ENCODE measurements around the gene SYNE1. TPM values are rescaled to one million over a fixed set of nuclear protein-coding genes. Genes with fewer than 3 reads are reported as not detected.

Gene SYNE1
- total RNA-seq, 2 experiments from 2014 or later = 21.5 to 24.4 TPM

DNA sequence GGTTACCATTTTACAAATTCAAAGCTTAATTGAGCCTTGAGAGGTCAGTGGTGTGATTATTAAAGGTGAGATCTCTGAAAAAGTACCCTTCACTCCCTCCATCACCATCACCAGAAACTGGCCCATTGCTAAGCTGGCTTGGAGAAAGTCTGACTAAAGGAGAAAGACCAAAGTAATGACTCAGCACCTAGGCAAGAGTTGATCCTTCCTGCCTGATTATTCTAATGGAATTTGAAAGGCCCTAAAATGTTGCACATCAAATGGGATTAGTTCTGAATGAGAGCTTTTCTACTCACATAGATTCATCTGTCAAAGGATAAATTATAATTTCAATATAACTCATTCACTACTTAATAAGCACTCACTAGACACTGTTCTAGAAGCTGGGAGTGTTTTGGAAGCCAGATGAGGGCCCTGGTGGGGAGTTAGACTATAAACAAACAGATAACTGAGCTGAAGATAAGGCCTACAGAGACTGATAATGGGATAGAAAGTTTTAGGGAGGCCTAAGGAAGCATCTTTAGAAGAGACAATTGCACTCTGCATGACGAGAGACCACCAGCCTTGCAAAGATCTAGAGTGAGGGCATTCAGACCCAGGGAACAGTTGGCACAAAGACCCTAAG is 366.7 kb downstream of the SYNE1 start:
- ChIA-PET POLR2A (no interaction called here), CTCF (no interaction called here)

GRCh38 chr6:152268846-152269442 is 368.2 kb downstream of the SYNE1 start:
- POLR2A ChIA-PET = no interaction called here
- CTCF ChIA-PET = interaction anchor here (0.9 kb wide), 1 partner anchor 10 kb away, joined by 3 read pairs; no protein-coding TSS in a partner anchor

- CTCF ChIA-PET = interaction anchor here (0.7 to 1.3 kb wide), 6 partner anchors 9 to 425 kb away, joined by 3 to 6 read pairs (median 4); no protein-coding TSS in a partner anchor
- POLR2A ChIA-PET = no interaction called here
Observed at GRCh38 chr6:152267967-152268845, 369.0 kb downstream of the SYNE1 start.

- POLR2A ChIA-PET = no interaction called here
- CTCF ChIA-PET = no interaction called here
Observed at GRCh38 chr6:152265651-152266050, 371.5 kb downstream of the SYNE1 start.

DNA sequence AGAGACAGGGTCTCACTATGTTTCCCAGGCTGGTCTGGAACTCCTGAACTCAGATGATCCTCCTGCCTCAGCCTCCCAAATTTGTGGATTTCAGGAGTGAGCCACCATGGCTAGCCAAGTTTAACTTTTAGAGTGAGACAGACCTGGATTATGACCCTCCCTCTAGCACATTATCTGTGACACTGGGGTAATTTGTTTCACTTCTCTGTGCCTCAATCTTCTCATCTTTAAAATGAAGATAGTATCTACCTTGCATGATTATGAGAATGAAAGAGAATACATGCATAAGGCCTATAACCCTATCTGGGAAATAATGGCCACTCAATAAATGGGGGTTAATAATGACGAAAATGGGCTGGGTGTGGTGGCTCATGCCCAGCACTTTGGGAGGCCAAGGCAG is 373.6 kb downstream of the SYNE1 start:
- ChIA-PET POLR2A (no interaction called here), CTCF (no interaction called here)

- POLR2A ChIA-PET = no interaction called here
Observed at GRCh38 chr6:152261179-152261578, 376.0 kb downstream of the SYNE1 start.

GRCh38 chr6:152259234-152259633 is 377.9 kb downstream of the SYNE1 start:
- ChIA-PET POLR2A (no interaction called here), CTCF (interaction anchor here (1.0 kb wide), 1 partner anchor 10 kb away, joined by 3 read pairs; no protein-coding TSS in a partner anchor)

More at GRCh38 chr6:152261179-152261578, 376.0 kb downstream of the SYNE1 start:
- CTCF ChIA-PET = no interaction called here

DNA sequence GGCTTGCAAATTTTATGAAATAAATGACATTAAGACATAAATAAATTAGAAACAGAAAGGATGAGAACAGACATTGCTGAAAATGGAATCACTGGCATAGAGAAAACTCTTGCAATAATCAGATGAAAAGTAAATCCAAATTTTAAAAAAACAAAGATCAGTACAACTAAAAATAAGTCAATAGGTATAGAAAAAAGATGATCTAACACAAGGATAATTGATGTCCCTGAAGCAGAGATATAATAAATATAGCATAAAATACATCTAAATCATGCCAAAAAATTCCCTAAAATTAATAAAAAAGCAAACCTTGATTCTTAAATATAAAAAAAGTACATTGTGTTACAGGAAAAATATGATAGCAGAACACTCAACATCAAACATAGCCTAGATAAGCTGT is 379.6 kb downstream of the SYNE1 start:
- POLR2A ChIA-PET = no interaction called here
- CTCF ChIA-PET = no interaction called here

GRCh38 chr6:152250127-152250526 is 387.0 kb downstream of the SYNE1 start:
- ChIA-PET CTCF (no interaction called here), POLR2A (interaction anchor here (0.6 kb wide), 1 partner anchor 23 kb away, joined by 3 read pairs; no protein-coding TSS in a partner anchor)

GRCh38 chr6:152248980-152249379 is 388.2 kb downstream of the SYNE1 start:
- POLR2A ChIA-PET = no interaction called here

DNA sequence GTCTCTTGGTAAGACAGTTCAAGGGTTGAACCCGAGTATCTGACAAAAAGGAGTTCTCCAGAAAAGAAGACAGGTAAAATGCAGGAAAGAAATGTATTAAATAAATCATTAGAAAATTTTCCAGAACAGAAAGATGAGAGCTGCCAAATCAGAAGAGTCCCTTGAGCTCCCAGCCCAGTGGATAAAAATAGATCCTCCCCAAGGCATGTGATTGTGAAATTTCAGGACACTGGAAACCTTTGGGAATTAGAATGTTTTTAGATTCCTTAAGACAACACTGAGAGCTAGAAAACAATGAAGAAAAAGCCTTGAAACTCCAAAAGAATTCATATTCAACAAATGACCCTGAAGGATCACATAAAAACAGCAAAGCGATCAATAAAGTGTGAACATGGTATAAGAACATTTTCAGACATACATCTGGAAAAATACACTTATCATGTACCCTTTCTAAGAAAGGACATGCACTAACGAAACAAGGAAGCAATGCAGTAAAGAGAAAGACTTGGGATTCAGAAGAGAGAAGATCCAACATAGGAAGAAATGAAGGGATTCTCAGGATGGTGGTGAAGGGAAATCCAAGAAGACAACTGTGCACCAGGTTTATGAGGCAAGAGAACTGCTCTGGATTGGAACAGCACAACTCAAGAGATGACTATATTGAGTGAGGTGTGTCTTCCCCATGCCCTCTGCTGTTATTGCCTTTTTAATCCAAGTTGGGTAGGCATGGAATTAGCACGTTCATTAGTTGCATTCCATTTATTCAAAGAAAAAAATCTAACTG is 390.4 kb downstream of the SYNE1 start:
- POLR2A ChIA-PET = no interaction called here

More at GRCh38 chr6:152248980-152249379, 388.2 kb downstream of the SYNE1 start:
- CTCF ChIA-PET = no interaction called here

GRCh38 chr6:152244998-152245630 is 392.0 kb downstream of the SYNE1 start:
- CTCF ChIA-PET = no interaction called here
- POLR2A ChIA-PET = no interaction called here

More for the DNA sequence above, 390.4 kb downstream of the SYNE1 start:
- CTCF ChIA-PET = no interaction called here

- ChIA-PET CTCF (interaction anchor here (0.7 kb wide), 1 partner anchor 24 kb away, joined by 3 read pairs; no protein-coding TSS in a partner anchor), POLR2A (no interaction called here)
Observed at GRCh38 chr6:152241013-152241766, 396.0 kb downstream of the SYNE1 start.

- POLR2A ChIA-PET = no interaction called here
- CTCF ChIA-PET = no interaction called here
Observed at GRCh38 chr6:152240436-152240835, 396.7 kb downstream of the SYNE1 start.

DNA sequence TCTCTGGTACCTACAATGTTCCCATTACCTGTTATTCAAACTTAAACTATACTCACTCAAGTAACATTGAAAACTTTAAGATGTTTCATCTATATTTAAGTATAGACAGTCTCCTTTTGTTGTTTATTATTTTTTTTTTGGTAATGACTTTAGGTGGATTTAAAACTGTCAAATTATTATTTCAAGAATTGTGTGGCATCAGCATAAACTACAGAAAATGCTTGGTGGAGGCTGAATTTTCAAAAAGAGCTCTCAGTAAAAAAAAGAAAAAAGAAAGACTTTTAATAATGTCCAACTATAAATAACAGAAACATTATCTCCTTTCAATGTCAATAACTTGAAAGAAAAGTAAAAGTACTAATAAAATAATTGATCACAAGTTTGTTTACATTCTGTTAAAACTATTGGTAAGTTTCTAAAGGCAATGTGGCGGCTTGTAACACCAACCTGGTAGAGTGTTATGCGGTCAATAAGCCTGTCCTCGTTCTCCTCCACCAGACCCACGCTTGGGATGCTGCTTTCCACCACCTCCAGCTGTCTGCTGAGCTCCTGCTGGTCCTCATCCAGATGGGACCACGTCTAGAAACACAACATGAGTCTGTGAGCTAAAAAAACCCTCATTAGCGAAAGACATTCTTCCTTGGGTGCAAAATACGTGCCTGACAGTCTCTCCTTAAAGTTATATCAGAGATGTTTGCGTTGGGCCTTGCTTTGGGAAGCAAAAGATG is 400.6 kb downstream of the SYNE1 start:
- POLR2A ChIA-PET = no interaction called here
- CTCF ChIA-PET = no interaction called here

- ChIA-PET CTCF (no interaction called here), POLR2A (no interaction called here)
Observed at GRCh38 chr6:152233547-152234320, 403.4 kb downstream of the SYNE1 start.

DNA sequence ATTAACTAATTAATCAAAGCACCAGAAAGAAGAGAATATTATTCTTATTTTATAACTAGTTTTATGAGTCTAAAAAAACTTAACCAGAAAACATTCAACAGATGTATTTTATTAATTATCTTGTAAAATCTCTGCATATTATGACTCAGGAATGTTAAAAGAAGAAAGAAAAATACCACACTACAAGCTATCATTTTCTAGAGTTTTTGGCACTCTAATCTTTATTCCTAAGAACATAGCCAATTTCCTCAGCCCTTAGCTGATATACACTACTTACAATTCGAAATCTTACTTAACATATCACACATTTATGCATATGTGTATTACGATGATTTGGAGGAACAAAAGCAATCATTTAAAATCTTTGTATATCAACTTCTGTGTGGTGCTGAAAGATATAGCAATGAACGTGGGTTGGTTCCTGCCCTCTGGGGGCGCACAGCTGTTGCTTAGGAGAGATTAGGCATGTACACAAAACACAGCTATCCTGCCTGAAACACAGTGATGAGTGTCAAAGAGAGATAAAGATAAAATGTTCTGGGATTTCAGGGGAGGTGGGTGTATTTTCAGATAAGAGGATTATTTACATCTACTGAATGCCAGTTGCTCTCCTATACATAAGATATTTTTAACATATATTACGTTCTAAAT is 404.5 kb downstream of the SYNE1 start:
- POLR2A ChIA-PET = no interaction called here
- CTCF ChIA-PET = no interaction called here
